Right lobe of liver (tissue), 4 donors: ENCODE results near the gene DYNLRB1.

Source experiments
- CTCF ChIP-seq, 4 donors: fragments of 200-600 bp in 3 of 4; fragments of 450-650 bp in 1 of 4; IDR thresholded peaks; one replicate each; pipeline versions ENCODE4 v1.5.1 to v1.8.0; 2016 to 2022; ENCODE audit warnings: antibody characterized with exemption in 4 of 4, mild to moderate bottlenecking in 2 of 4
- POLR2A ChIP-seq: fragments of 450-650 bp; IDR thresholded peaks from one replicate; pipeline ENCODE4 v1.6.1; 2017; ENCODE audit warnings: antibody characterized with exemption, mild to moderate bottlenecking
- donor health status: DM: no; HTN: no; CAD: no.
- donor health status: DM: no; HTN: no; CAD: no.
- donor health status: DM: no; HTN: yes; CAD: no.

GRCh38 chr20:34528921-34529297 lies 12.7 kb downstream of the DYNLRB1 start:
- TF ChIP-seq CTCF (IDR thresholded peaks at IDR 0.05) (peak in 1 of 4 donors; percentile 3), POLR2A (no peak)
